HCT116 (cell line): Measurements from ENCODE around the gene DDX56. TPM values are rescaled to one million over a fixed set of nuclear protein-coding genes. Genes with fewer than 3 reads are reported as not detected.

Experiments
- ATAC-seq: fragments of 200-7000 bp; cut with Tn5 transposase; 2 replicates; pipeline ENCODE4 v1.9.1; 2020; ENCODE audit warnings: mild to moderate bottlenecking, moderate library complexity
- BruUV-seq: library from RNA; stranded (reverse); fragments of 400-500 nt; replicated peaks from 2 replicates; lab custom pipeline; 2021; lab: Mats Ljungman, UMichigan
- CTCF ChIA-PET: fragments of 300-600 bp; sonication (Branson Sonifier 250); formaldehyde crosslinking; loops from one replicate; lab custom pipeline; 2021; ENCODE audit warnings: antibody characterized with exemption; lab: Charles Lee
- POLR2A ChIA-PET: fragments of 300-600, 350-600 bp; sonication (Branson Sonifier 250); formaldehyde crosslinking; loops from one replicate; lab custom pipeline; 2021; ENCODE audit warnings: antibody characterized with exemption; lab: Charles Lee
- RAD21 ChIA-PET, 2 experiments: fragments of 300-600 bp; sonication (Branson Sonifier 250); formaldehyde crosslinking; loops; one replicate each; lab custom pipeline; 2023; ENCODE audit warnings: low total read pairs in 2 of 2; ENCODE audit not compliant: uncharacterized antibody in 2 of 2, unreplicated experiment in 2 of 2, low non-redundant PET in 1 of 2; lab: Charles Lee
- DNase-seq: peaks from one replicate; pipeline ENCODE4 v3.0.0-alpha.2; 2010; ENCODE audit warnings: low read depth, low spot score
- H2AFZ ChIP-seq: fragments of 200-600 bp; shearing (Covaris generic), sonication (generic); 2 replicates; pipeline ENCODE4 v1.6.1; 2017; ENCODE audit warnings: low read depth, mixed run types, mixed read lengths, antibody characterized with exemption, low read length; ENCODE audit not compliant: poor library complexity, severe bottlenecking
- H3K27ac ChIP-seq: 2 replicates; pipeline ENCODE4 v1.5.1; 2012; ENCODE audit warnings: low read depth, low read length
- H3K27me3 ChIP-seq: fragments of 200-600 bp; sonication (generic); 2 replicates; pipeline ENCODE4 v1.6.1; 2016; ENCODE audit warnings: mixed run types, low read length, mixed read lengths; ENCODE audit not compliant: insufficient read depth
- H3K36me3 ChIP-seq, 2 experiments: fragments of 200-500 bp in 1 of 2; fragments of 200-600 bp in 1 of 2; sonication (Bioruptor generic) in 1 of 2; sonication (generic) in 1 of 2; 2 replicates each; pipeline versions ENCODE4 v1.5.1 to v1.6.1; 2014 to 2016; ENCODE audit warnings: low read length in 2 of 2, inconsistent platforms in 1 of 2, mixed read lengths in 1 of 2, mixed run types in 1 of 2; ENCODE audit not compliant: insufficient read depth in 2 of 2, control insufficient read depth in 1 of 2
- H3K4me1 ChIP-seq, 2 experiments: fragments of 200-600 bp in 1 of 2; sonication (generic) in 1 of 2; 2 replicates each; pipeline versions ENCODE4 v1.5.1 to v1.6.1; 2012 to 2017; ENCODE audit warnings: low read length in 2 of 2, inconsistent platforms in 1 of 2, mild to moderate bottlenecking in 1 of 2, mixed read lengths in 1 of 2, mixed run types in 1 of 2, moderate library complexity in 1 of 2; ENCODE audit not compliant: insufficient read depth in 2 of 2, control insufficient read depth in 1 of 2
- H3K4me2 ChIP-seq: fragments of 200-600 bp; sonication (generic); 2 replicates; pipeline ENCODE4 v1.6.1; 2017; ENCODE audit warnings: mixed run types, low read length, mixed read lengths
- H3K4me3 ChIP-seq, 2 experiments: fragments of 200-600 bp in 1 of 2; sonication (generic) in 1 of 2; replicated peaks in 1 of 2; 2 replicates each; pipeline ENCODE4 v1.5.1; 2011 to 2016; ENCODE audit warnings: low read length in 2 of 2, control low read depth in 1 of 2, low read depth in 1 of 2, mild to moderate bottlenecking in 1 of 2, mixed read lengths in 1 of 2, mixed run types in 1 of 2
- H3K79me2 ChIP-seq: fragments of 200-600 bp; sonication (generic); 2 replicates; pipeline ENCODE4 v1.6.1; 2017; ENCODE audit warnings: mild to moderate bottlenecking, mixed run types, low read length, moderate library complexity, mixed read lengths; ENCODE audit not compliant: insufficient read depth
- H3K9ac ChIP-seq: fragments of 200-600 bp; sonication (generic); 2 replicates; pipeline ENCODE4 v1.6.1; 2016; ENCODE audit warnings: low read length, mixed read lengths
- H3K9me2 ChIP-seq: fragments of 200-600 bp; sonication (generic), shearing (Covaris generic); 2 replicates; pipeline ENCODE4 v1.6.1; 2017; ENCODE audit warnings: mixed run types, mild to moderate bottlenecking, moderate library complexity; ENCODE audit not compliant: insufficient read depth
- H3K9me3 ChIP-seq, 2 experiments: fragments of 200-500 bp in 1 of 2; fragments of 200-600 bp in 1 of 2; sonication (Bioruptor generic) in 1 of 2; sonication (generic) in 1 of 2; 2 replicates each; pipeline ENCODE4 v1.6.1; 2014 to 2017; ENCODE audit warnings: low read length in 2 of 2, mixed read lengths in 2 of 2, inconsistent platforms in 1 of 2, low read depth in 1 of 2, mild to moderate bottlenecking in 1 of 2, mixed run types in 1 of 2, moderate library complexity in 1 of 2; ENCODE audit not compliant: control insufficient read depth in 1 of 2, insufficient read depth in 1 of 2
- H4K20me1 ChIP-seq: fragments of 200-600 bp; sonication (generic), shearing (Covaris generic); 2 replicates; pipeline ENCODE4 v1.6.1; 2017; ENCODE audit warnings: mixed run types, mild to moderate bottlenecking, moderate library complexity; ENCODE audit not compliant: insufficient read depth
- EZH2phosphoT487 ChIP-seq: fragments of 200-600 bp; IDR thresholded peaks from 2 replicates; pipeline ENCODE4 v1.6.1; 2018; ENCODE audit warnings: antibody characterized with exemption, borderline replicate concordance
- FOSL1 ChIP-seq: IDR thresholded peaks from 2 replicates; pipeline ENCODE4 v1.6.1; 2012; ENCODE audit warnings: low read depth
- RAD21 ChIP-seq: IDR thresholded peaks from 2 replicates; pipeline ENCODE4 v1.6.1; 2012; ENCODE audit warnings: low read depth, mild to moderate bottlenecking
- SIN3A ChIP-seq: IDR thresholded peaks from 2 replicates; pipeline ENCODE4 v1.6.1; 2012; ENCODE audit warnings: low read depth
- SRF ChIP-seq: IDR thresholded peaks from 2 replicates; pipeline ENCODE4 v1.6.1; 2012; ENCODE audit warnings: low read depth
- ZFX ChIP-seq: fragments of 450-650 bp; IDR thresholded peaks from 2 replicates; pipeline ENCODE4 v1.6.1; 2017
- intact Hi-C: fragments of 100-400 bp; cut with micrococcal nuclease; formaldehyde crosslinking; loops from 2 replicates; pipeline ENCODE4 v1.10.0; 2022
- total RNA-seq: library from RNA; stranded (reverse); gene quantifications from one replicate; pipeline ENCODE4 v1.2.1, GENCODE V29; 2021; ENCODE audit not compliant: unreplicated experiment
- TF ChIP-seq, protein P1 (sequence below), 3 experiments: fragments of 200-600 bp in 1 of 3; sonication (generic) in 1 of 3; IDR thresholded peaks in 2 of 3; conservative IDR thresholded peaks in 1 of 3; 2 replicates each; pipeline ENCODE4 v1.5.1; 2012 to 2017; ENCODE audit warnings: low read depth in 2 of 3, low read length in 2 of 3, antibody characterized with exemption in 1 of 3, borderline replicate concordance in 1 of 3, control low read depth in 1 of 3, mild to moderate bottlenecking in 1 of 3, mixed read lengths in 1 of 3, mixed run types in 1 of 3, moderate library complexity in 1 of 3; ENCODE audit not compliant: insufficient read depth in 1 of 3

DDX56 gene
- total RNA-seq, 1 experiment from 2014 or later, result 119 TPM

DNA sequence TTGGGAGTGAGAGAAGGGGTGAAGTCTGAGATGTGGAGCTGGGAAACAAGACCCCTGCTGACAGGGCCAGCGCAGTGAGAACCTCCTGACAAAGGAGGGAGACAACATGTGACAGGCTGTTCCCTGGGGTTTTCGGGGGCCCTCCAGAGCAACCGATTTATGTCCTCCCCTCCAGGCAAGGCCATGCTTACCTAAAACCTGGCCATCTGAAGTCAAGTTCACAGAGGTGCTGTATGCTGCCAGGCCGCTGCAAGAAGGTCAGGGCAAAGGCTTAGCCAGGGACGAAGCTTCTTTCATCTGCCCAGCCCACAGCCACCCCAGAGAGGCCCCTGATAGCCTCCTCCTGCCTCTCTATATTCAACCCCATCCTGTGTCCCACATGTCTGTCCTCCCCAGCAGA, 53.1 kb downstream of the DDX56 start:
- Histone ChIP-seq H3K4me3 (no peak overlapping the region), H3K9me3 (no peaks in the 10 kb centered on the region), H3K9me2 (no peaks in the 10 kb centered on the region), H3K27me3 (no peaks in the 10 kb centered on the region), H3K4me2 (no peak overlapping the region), H2AFZ (no peak overlapping the region), H3K4me1 (no peaks in the 10 kb centered on the region), H3K9ac (no peak overlapping the region), H3K27ac (no peak overlapping the region), H3K36me3 (no peaks in the 10 kb centered on the region), H4K20me1 (no peaks in the 10 kb centered on the region), H3K79me2 (no peaks in the 10 kb centered on the region)
- RAD21 ChIA-PET, result no interaction called here
- intact Hi-C loops, result no loop called here
- ATAC-seq (no peak), DNase-seq (no peak)
- POLR2A ChIA-PET, result no interaction called here
- CTCF ChIA-PET, result interaction anchor here (0.8 kb wide), 1 partner anchor 14 kb away, joined by 3 read pairs; no protein-coding TSS in a partner anchor
- no TSS peak for BruUV-seq
- TF ChIP-seq SRF (no peak), SIN3A (no peak), FOSL1 (no peak)

DNA sequence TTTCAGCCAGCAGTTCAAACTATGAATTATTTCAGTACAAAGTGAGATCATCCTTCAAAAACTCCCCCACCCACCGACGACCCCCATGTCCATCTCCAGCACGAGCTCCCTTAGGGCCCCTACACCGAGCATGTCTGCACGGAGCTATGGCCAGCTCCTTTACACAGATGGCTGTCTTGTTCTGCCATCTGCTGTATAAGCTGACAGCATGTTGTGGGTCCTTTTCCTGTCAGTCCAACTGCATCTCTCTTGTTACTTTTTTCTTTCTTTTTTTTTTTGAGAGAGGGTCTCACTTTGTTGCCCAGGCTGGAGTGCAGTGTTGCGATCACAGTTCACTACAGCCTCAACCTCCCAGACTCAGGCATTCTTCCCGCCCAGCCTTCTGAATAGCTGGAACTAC, 54.2 kb downstream of the DDX56 start:
- TF ChIP-seq ZFX (no peak), EZH2phosphoT487 (no peak), RAD21 (no peak), SIN3A (no peak)
- TF ChIP-seq, protein P1, sequence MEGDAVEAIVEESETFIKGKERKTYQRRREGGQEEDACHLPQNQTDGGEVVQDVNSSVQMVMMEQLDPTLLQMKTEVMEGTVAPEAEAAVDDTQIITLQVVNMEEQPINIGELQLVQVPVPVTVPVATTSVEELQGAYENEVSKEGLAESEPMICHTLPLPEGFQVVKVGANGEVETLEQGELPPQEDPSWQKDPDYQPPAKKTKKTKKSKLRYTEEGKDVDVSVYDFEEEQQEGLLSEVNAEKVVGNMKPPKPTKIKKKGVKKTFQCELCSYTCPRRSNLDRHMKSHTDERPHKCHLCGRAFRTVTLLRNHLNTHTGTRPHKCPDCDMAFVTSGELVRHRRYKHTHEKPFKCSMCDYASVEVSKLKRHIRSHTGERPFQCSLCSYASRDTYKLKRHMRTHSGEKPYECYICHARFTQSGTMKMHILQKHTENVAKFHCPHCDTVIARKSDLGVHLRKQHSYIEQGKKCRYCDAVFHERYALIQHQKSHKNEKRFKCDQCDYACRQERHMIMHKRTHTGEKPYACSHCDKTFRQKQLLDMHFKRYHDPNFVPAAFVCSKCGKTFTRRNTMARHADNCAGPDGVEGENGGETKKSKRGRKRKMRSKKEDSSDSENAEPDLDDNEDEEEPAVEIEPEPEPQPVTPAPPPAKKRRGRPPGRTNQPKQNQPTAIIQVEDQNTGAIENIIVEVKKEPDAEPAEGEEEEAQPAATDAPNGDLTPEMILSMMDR (IDR thresholded peaks at IDR 0.05 in 2 of 3, conservative IDR thresholded peaks at IDR 0.05 in 1 of 3; ENCODE audit: borderline replicate concordance in 1 of 3, insufficient read depth in 1 of 3, low read depth in 2 of 3, low read length in 2 of 3), result no peak
- intact Hi-C loops, result no loop called here
- Histone ChIP-seq H3K27me3 (no peaks in the 10 kb centered on the region), H3K27ac (no peak overlapping the region), H3K9me3 (no peaks in the 10 kb centered on the region), H2AFZ (no peak overlapping the region), H3K4me2 (no peak overlapping the region), H3K79me2 (no peaks in the 10 kb centered on the region), H3K4me3 (no peak overlapping the region), H4K20me1 (no peaks in the 10 kb centered on the region), H3K9ac (no peak overlapping the region), H3K9me2 (no peaks in the 10 kb centered on the region), H3K4me1 (no peaks in the 10 kb centered on the region), H3K36me3 (no peaks in the 10 kb centered on the region)
- RAD21 ChIA-PET, result no interaction called here
- BruUV-seq, result no TSS peak
- CTCF ChIA-PET, result no interaction called here
- POLR2A ChIA-PET, result no interaction called here
- no peak for ATAC-seq
- DNase-seq, result no peak
